Loucy (cell line): ENCODE data around the gene SMCHD1.

Source experiments
- H2AFZ ChIP-seq: fragments of 200-600 bp; sonication (generic); 2 replicates; pipeline ENCODE4 v1.6.0; 2016; ENCODE audit warnings: antibody characterized with exemption, mild to moderate bottlenecking, low read length, moderate library complexity
- H3F3A ChIP-seq: fragments of 200-600 bp; 2 replicates; pipeline ENCODE4 v1.6.0; 2016; ENCODE audit warnings: antibody characterized with exemption, low read depth, mild to moderate bottlenecking
- H3K27me3 ChIP-seq: fragments of 200-600 bp; sonication (generic); 2 replicates; pipeline ENCODE4 v1.6.1; 2014; ENCODE audit warnings: low read length, mild to moderate bottlenecking; ENCODE audit not compliant: insufficient read depth, poor library complexity, severe bottlenecking
- H3K36me3 ChIP-seq: fragments of 200-600 bp; sonication (generic); 2 replicates; pipeline ENCODE4 v1.6.1; 2016; ENCODE audit warnings: low read length; ENCODE audit not compliant: insufficient read depth
- H3K4me1 ChIP-seq: fragments of 200-600 bp; sonication (generic); 2 replicates; pipeline ENCODE4 v1.5.1; 2014; ENCODE audit warnings: low read length, mild to moderate bottlenecking; ENCODE audit not compliant: insufficient read depth, poor library complexity, severe bottlenecking
- H3K4me2 ChIP-seq: fragments of 200-600 bp; sonication (generic); 2 replicates; pipeline ENCODE4 v1.6.0; 2014; ENCODE audit warnings: antibody characterized with exemption, low read length, low read depth, mild to moderate bottlenecking; ENCODE audit not compliant: poor library complexity, severe bottlenecking
- H3K4me3 ChIP-seq: fragments of 200-600 bp; sonication (generic); 2 replicates; pipeline ENCODE4 v1.5.1; 2014; ENCODE audit warnings: low read length, mild to moderate bottlenecking, mixed read lengths; ENCODE audit not compliant: poor library complexity, severe bottlenecking
- H3K79me2 ChIP-seq: fragments of 200-600 bp; sonication (generic); 2 replicates; pipeline ENCODE4 v1.6.1; 2014; ENCODE audit warnings: low read length; ENCODE audit not compliant: insufficient read depth
- H3K9ac ChIP-seq: fragments of 200-600 bp; sonication (generic); 2 replicates; pipeline ENCODE4 v1.6.0; 2014; ENCODE audit warnings: mild to moderate bottlenecking, low read depth, low read length, moderate library complexity; ENCODE audit not compliant: poor library complexity, severe bottlenecking
- H3K9me2 ChIP-seq: fragments of 200-600 bp; sonication (generic); replicated peaks from 2 replicates; pipeline ENCODE4 v1.6.1; 2016; ENCODE audit warnings: low read depth, low read length, mixed read lengths
- H3K9me3 ChIP-seq: fragments of 200-600 bp; sonication (generic); 2 replicates; pipeline ENCODE4 v1.6.1; 2014; ENCODE audit warnings: mild to moderate bottlenecking, antibody characterized with exemption, low read length, low read depth; ENCODE audit not compliant: insufficient read depth
- H4K20me1 ChIP-seq: fragments of 200-600 bp; sonication (generic); 2 replicates; pipeline ENCODE4 v1.6.0; 2014; ENCODE audit warnings: antibody characterized with exemption, low read length, mild to moderate bottlenecking; ENCODE audit not compliant: insufficient read depth, poor library complexity, severe bottlenecking
- EZH2phosphoT487 ChIP-seq: fragments of 200-600 bp; IDR thresholded peaks from 2 replicates; pipeline ENCODE4 v1.6.1; 2018; ENCODE audit warnings: antibody characterized with exemption, mild to moderate bottlenecking, moderate library complexity, borderline replicate concordance
- TF ChIP-seq, protein P1 (sequence below): fragments of 200-600 bp; sonication (generic); conservative IDR thresholded peaks from 2 replicates; pipeline ENCODE4 v1.5.1; 2014; ENCODE audit warnings: mild to moderate bottlenecking, antibody characterized with exemption, low read length

The SMCHD1 gene

DNA sequence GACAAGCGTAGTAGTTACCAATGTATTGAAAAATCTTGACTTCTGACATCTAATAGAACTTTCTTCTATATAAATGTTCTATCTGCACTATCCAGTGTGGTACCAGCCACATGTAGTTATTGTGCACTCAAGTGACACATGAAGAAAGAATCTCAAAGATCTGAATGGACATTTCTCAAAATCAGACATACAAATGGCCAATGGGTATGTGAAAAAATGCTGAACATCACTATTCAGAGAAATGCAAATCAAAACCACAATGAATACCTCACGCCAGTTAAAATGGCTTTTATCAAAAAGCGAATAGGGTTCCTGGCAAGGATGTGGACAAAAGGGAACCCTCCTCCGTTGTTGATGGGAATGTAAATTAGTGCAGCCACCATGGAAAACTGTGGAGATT lies 37.5 kb upstream of the SMCHD1 start:
- no peak overlapping the region for H3K9ac ChIP-seq
- no peak overlapping the region for H3K4me2 ChIP-seq
- H3K4me3 ChIP-seq: no peak overlapping the region
- no peaks in the 10 kb centered on the region for H4K20me1 ChIP-seq
- H3K79me2 ChIP-seq: no peaks in the 10 kb centered on the region
- no peaks in the 10 kb centered on the region for H3F3A ChIP-seq
- H3K27me3 ChIP-seq: no peaks in the 10 kb centered on the region
- H3K9me2 ChIP-seq: no peaks in the 10 kb centered on the region
- no peak overlapping the region for H2AFZ ChIP-seq
- no peaks in the 10 kb centered on the region for H3K4me1 ChIP-seq
- TF ChIP-seq EZH2phosphoT487: no peak
- H3K9me3 ChIP-seq: no peaks in the 10 kb centered on the region
- H3K36me3 ChIP-seq: peaks cover 41% of the 10 kb centered on the region

DNA sequence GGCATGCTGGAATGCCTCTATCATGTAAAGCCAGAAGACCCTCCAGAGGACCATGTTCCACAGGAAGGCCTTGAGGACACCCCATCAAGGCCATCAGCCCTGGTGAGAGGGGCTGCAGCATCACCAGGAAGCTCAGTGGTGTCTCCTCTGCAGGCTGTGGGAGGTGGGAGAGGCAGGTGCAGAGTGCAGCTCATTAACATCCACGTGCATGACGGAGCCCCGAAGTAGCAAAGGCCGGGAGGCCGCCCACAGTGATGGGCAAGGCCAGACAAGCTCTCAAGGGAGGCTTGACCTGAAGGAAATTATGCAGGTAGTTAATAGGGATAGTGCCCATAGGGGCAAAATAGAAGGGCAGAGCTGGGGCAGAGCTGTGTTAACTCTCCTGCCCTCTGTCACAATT lies 30.3 kb upstream of the SMCHD1 start:
- Histone ChIP-seq H3K9me2 (no peaks in the 10 kb centered on the region), H4K20me1 (no peaks in the 10 kb centered on the region), H3K27me3 (no peaks in the 10 kb centered on the region), H3K4me1 (no peaks in the 10 kb centered on the region), H3K36me3 (no peaks in the 10 kb centered on the region), H3K4me2 (no peak overlapping the region), H3F3A (no peaks in the 10 kb centered on the region), H3K9ac (no peak overlapping the region), H3K79me2 (no peaks in the 10 kb centered on the region), H3K4me3 (no peak overlapping the region), H2AFZ (no peak overlapping the region), H3K9me3 (no peaks in the 10 kb centered on the region)
- TF ChIP-seq, protein P1, sequence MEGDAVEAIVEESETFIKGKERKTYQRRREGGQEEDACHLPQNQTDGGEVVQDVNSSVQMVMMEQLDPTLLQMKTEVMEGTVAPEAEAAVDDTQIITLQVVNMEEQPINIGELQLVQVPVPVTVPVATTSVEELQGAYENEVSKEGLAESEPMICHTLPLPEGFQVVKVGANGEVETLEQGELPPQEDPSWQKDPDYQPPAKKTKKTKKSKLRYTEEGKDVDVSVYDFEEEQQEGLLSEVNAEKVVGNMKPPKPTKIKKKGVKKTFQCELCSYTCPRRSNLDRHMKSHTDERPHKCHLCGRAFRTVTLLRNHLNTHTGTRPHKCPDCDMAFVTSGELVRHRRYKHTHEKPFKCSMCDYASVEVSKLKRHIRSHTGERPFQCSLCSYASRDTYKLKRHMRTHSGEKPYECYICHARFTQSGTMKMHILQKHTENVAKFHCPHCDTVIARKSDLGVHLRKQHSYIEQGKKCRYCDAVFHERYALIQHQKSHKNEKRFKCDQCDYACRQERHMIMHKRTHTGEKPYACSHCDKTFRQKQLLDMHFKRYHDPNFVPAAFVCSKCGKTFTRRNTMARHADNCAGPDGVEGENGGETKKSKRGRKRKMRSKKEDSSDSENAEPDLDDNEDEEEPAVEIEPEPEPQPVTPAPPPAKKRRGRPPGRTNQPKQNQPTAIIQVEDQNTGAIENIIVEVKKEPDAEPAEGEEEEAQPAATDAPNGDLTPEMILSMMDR: no peak
- TF ChIP-seq EZH2phosphoT487: no peak

DNA sequence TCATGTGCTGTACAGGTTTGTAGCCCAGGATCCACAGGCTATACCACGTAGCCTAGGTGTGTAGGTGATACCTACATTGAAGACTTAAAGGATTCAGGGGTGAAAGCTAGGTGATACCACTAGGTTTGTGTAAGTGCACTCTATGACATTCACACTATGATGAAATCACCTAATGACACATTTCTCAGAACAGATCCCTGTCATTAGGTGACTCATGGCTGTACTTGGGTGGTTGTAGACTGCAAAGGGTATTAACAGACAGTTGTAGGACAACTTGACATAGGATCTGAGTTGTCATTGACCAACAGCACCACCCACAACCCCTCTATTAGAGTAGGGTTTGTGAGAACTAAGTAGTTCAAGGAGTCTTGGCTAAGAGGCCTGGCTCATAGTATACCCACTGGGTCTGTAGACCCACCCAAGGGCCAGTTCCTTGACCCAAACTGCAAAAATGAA lies 27.7 kb upstream of the SMCHD1 start:
- TF ChIP-seq, protein P1: no peak
- no peak for TF ChIP-seq EZH2phosphoT487
- Histone ChIP-seq H3K4me1 (no peaks in the 10 kb centered on the region), H3K79me2 (no peaks in the 10 kb centered on the region), H3K27me3 (no peaks in the 10 kb centered on the region), H4K20me1 (no peaks in the 10 kb centered on the region), H2AFZ (no peak overlapping the region), H3F3A (no peaks in the 10 kb centered on the region), H3K4me3 (no peak overlapping the region), H3K36me3 (no peaks in the 10 kb centered on the region), H3K9me2 (no peaks in the 10 kb centered on the region), H3K9me3 (0 out of 2 replicates have a peak, but pooled peaks cover 3% of the 10 kb centered on the region), H3K9ac (no peak overlapping the region), H3K4me2 (no peak overlapping the region)

DNA sequence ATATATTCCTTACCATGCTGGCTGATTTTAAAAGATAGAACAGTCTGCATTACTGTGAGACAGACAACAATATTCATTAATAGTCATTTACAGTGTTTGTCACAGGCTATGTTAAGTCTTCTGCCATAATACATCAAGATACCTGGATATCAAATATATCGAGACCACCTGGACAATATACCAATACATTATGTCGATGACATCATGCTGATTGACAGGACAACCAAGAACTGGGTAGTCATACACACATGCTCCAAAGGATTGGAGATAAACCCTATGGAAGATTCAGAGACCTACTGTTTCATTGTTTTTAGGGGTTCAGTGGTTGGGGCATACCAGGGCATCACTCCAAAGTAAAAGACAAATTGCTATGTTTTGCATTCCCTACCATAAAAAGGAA lies 26.5 kb upstream of the SMCHD1 start:
- H3K79me2 ChIP-seq: no peaks in the 10 kb centered on the region
- H3K4me1 ChIP-seq: no peaks in the 10 kb centered on the region
- H3K9me2 ChIP-seq: no peaks in the 10 kb centered on the region
- no peak overlapping the region for H3K4me2 ChIP-seq
- H2AFZ ChIP-seq: no peak overlapping the region
- no peaks in the 10 kb centered on the region for H3F3A ChIP-seq
- H3K27me3 ChIP-seq: no peaks in the 10 kb centered on the region
- no peaks in the 10 kb centered on the region for H4K20me1 ChIP-seq
- TF ChIP-seq EZH2phosphoT487: no peak
- TF ChIP-seq, protein P1: no peak
- no peaks in the 10 kb centered on the region for H3K36me3 ChIP-seq
- H3K9me3 ChIP-seq: 0 out of 2 replicates have a peak, but pooled peaks cover 3% of the 10 kb centered on the region
- H3K9ac ChIP-seq: no peak overlapping the region
- no peak overlapping the region for H3K4me3 ChIP-seq
